ENCODE results near the gene CCR5AS.
"Not testable (repeated sequence)": the region's sequence is repeated elsewhere in the genome, so short reads cannot be mapped to it uniquely, and the experiment has no call there.

CCR5AS gene

DNA sequence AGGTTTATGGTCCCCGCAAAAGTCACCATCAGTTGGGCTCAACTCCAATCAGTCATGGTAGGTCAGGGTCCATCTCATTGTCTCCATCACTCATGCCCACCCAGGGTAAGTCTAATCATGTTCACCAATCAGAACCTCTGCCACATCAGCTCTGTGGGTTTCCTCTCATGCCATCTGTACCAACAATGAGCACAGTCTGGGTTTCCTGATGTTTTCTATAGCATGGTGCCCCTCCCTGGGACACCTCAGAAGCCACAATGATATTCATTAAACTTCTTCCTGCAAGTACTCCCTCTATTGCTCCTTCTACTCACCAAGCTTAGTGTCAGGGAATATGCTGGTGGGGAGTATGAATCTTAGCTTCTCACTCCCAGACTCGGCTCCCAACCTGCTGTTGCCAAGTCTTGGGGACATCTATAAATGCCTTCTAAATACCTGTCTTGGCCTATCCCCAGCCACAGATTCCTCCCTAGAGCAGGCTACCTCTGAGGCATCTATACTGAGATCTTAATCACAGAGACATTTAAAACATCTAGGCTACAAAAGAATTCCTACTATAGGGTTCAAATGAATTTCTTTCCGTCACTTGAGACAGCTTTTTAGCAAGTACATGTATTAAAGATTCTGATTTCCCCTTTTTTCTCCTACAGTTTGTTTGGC lies 57.9 kb downstream of the CCR5AS start:
- in situ Hi-C loops (cut with HindIII; ENCODE audit: low pct_ligation_motif_present, low pct_unique_long_range_greater_than_20kb, low sequenced_read_pairs) = no loop called here
- no peak for DNase-seq

DNA sequence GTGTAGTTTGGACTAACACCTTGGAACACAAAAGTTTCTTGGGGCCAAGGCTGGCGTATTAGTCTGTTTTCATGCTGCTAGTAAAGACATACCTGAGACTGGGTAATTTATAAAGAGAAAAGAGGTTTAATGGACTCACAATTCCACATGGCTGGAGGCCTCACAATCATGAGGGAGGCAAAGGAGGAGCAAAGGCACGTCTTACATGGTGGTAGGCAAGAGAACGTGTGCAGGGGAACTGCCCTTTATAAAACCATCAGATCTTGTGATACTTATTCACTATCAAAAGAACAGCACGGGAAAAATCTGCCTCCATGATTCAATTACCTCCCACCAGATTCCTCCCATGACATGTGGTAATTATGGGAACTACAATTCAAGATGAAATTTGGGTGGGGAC lies 62.4 kb downstream of the CCR5AS start:
- in situ Hi-C loops (cut with HindIII; ENCODE audit: low pct_ligation_motif_present, low pct_unique_long_range_greater_than_20kb, low sequenced_read_pairs) = no loop called here
- DNase-seq = no peak

DNA sequence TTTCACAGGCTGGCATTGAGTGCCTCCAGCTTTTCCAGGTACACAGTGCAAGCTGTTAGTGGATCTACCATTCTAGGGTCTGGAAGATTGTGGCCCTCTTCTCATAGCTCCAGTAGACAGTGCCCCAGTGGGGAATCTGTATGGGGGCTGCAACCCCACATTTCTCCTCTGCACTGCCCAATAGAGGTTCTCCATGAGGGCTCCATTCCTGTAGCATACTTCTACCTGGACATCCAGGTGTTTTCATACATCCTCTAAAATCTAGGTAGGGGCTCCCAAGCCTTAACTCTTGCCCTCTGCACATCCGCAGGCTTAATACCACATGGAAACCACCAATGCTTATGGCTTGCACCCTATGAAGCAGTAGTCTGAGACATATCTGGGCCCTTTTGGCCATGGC lies 68.0 kb downstream of the CCR5AS start:
- in situ Hi-C loops (cut with HindIII; ENCODE audit: low pct_ligation_motif_present, low pct_unique_long_range_greater_than_20kb, low sequenced_read_pairs) = no loop called here
- no peak for DNase-seq

DNA sequence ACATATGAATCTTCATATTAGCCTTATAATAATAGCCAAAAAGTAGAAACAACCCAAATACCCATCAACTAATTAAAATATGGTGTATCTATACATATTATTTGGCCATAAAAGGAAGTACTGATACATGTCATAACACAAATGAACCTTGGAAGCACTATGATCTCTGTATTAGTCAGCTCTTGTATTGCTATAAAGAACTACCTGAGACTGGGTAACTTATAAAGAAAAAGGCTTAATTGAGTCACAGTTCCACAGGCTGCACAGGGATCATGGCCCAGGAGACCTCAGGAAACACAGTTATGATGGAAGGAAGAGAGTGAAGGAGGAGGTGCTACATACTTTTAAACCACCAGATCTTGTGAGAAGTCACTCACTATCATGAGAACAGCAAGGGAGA lies 69.0 kb downstream of the CCR5AS start:
- in situ Hi-C loops (cut with HindIII; ENCODE audit: low pct_ligation_motif_present, low pct_unique_long_range_greater_than_20kb, low sequenced_read_pairs) = no loop called here
- DNase-seq = no peak

DNA sequence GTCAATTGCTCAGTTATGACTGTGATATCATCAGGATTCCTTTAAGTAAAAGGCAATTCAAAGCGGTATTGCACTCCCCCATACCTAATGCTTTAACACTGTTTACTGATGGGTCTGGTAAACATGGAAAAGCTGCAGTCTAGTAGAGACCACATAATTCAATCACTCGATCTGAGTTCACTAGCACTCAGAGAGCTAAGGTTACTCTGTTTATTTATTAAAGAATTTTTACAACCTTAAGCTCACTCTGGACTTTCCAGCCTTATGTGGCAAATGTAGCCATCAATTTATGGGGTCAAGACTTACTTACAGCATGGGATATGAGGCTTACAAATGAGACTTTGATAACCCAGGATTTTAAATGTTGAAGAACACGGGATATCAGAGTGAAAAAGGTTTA lies 71.3 kb downstream of the CCR5AS start:
- in situ Hi-C loops (cut with HindIII; ENCODE audit: low pct_ligation_motif_present, low pct_unique_long_range_greater_than_20kb, low sequenced_read_pairs) = no loop called here
- DNase-seq = no peak

DNA sequence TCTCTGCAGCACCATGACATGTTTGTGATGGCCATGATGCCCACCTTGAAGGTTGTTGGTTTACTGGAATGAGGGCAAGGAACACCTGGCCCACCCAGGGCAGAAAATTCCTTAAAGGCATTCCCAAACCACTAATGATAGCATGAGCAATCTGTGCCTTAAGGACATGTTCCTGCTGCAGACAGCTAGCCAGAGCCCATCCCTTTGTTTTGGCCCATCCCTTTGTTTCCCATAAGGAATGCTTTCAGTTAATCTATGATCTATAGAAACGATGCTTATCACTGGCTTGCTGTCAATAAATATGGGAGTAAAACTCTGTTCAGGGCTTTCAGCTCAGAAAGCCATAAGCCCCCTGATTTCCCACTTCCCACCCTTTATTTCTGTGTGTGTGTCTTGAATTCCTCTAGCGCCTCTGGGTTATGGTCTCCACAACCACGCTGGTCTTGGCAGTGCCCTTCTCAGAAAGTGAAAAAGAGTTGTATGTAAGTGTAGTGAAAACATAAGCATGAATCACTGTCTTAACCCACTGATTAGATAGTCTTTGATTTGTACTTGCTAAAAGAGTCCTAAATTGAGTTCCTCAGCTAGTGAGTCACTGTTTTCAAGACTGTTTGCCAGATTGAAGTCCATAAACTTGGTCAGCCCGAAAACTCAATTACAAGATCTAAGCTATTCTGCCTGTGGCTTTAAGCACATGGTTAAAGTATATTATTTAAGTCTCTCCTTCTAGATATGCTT lies 72.0 kb downstream of the CCR5AS start:
- in situ Hi-C loops (cut with HindIII; ENCODE audit: low pct_ligation_motif_present, low pct_unique_long_range_greater_than_20kb, low sequenced_read_pairs) = no loop called here
- no peak for DNase-seq

DNA sequence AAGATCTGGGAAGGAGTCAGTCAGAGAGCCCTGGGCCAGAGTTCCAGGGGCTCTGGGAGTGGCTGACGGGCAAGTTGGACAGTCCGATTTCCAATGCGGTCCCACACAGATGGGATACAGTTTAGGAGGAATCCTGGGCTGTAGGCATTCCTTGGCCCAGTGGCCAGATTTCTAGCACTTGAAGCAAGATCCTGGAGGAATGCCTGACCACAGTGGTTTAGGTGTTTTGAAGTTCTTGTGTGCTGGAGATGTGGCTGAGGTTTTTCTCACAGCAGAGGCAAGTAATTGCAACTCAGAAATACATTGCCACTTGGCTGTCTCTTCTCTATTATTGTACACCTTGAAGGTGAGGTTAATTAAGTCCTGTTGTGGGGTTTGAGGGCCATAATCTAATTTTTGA lies 76.2 kb downstream of the CCR5AS start:
- in situ Hi-C loops (cut with HindIII; ENCODE audit: low pct_ligation_motif_present, low pct_unique_long_range_greater_than_20kb, low sequenced_read_pairs); DNase-seq: not testable (repeated sequence)

DNA sequence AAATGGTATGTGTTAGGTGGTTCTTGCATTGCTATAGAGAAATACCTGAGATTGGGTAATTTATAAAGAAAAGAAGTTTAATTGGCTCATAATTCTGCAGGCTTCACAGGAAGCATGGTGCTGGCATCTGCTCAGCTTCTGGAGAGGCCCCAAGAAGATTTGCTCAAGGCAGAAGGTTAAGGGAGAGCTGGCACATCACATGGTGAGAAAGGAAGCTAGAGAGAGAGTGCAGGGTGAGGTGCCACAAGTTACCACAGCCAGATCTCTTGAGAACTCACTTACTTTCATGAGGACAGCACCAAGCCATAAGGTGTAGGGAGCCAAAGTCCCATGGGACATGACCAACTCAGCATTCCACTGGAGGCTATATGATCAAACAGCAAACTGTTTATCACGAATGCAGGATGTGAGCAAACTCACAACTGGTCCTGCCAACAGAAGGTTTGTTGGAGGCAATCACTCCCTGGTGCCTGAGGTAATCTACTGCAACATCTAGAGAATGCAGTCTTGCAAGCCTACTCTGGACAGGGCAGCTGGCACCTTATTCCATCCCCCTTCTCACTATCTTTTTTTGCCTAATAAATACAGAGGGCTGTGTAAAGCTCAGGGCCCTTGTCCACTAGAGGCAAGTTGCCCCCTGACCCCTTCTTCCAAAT lies 81.1 kb downstream of the CCR5AS start:
- in situ Hi-C loops (cut with HindIII; ENCODE audit: low pct_ligation_motif_present, low pct_unique_long_range_greater_than_20kb, low sequenced_read_pairs) = no loop called here

DNA sequence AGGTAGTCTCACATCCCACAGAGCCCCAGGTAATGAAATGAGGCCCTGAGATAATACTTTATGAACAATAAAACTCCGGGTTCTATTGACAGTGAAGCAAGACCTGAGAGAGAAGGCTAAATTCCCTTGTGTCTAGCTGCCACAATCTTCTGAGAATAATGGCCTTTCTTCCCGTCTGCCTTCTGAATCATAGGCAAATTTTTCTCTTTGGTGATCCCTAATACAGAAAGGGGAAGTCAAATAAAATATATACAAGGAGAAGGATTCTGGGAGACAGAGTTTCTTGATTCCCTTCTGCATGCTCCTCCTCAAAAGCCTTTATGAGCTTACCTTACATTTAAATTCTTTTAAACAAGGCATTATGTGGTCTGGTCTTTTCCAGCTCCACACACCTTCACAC lies 82.8 kb downstream of the CCR5AS start:
- DNase-seq = no peak
- in situ Hi-C loops (cut with HindIII; ENCODE audit: low pct_ligation_motif_present, low pct_unique_long_range_greater_than_20kb, low sequenced_read_pairs) = no loop called here

More for the DNA sequence above, 81.1 kb downstream of the CCR5AS start:
- no peak for DNase-seq

DNA sequence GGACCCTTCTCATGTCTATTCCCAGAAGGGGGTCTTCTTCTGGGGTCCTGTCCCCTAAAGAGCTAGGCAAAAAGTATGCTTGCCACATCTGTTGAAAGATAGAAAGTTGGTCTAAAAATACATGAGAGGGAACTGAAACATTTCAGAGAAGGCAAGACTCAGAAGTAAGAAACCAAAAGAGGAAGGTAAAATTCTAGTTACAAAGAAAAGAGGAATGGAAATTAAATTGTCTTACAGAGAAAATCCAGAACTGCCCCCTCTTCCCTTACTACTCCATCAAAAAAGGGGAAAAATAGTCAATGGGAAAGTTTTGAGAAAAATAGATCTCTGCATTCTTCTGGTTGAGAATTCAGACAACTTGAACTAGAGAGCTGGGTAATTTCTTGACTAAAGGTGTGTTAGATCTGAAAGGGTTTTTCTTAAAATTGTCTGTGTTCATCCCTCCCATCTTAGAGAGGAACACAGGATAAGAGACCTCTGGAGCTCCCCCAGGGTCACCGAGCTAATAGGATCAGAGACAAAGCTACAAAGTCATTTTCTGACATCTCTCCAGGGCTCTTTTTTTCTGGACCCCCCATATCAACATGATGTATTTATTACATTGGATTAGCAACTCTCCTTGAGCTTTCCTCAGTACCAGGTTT lies 85.3 kb downstream of the CCR5AS start:
- in situ Hi-C loops (cut with HindIII; ENCODE audit: low pct_ligation_motif_present, low pct_unique_long_range_greater_than_20kb, low sequenced_read_pairs) = no loop called here
- DNase-seq = no peak

DNA sequence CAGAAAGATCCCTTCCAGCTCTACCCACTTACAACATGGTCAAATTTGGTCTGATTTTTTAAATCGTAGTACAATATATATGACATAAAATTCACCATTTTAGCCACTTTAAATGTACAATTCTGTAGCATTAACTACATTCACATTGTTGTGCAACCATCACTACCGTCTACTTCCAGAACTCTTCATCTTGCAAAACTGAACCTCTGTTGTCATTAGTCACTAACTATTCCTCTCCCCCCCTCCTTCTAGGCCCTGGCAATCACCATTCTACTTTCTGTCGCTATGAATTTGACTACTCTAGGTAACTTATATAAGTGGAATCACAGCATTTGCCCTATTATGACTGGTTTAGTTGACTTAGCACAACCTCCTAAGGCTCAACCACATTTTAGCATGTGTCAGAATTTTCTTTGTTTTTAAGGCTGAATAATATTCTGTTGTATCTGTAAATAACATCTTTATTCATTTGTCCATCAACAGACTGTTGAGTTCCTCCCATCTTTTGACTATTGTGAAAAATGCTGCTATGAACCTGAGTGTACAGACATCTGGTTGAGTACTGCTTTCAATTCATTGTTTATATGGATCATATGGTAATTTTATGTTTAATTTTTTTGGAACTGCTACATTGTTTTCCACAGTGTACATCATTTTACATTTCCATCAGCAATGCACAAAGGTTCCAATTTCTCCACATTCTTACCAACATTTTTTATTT lies 88.5 kb downstream of the CCR5AS start:
- DNase-seq = no peak
- in situ Hi-C loops (cut with HindIII; ENCODE audit: low pct_ligation_motif_present, low pct_unique_long_range_greater_than_20kb, low sequenced_read_pairs) = no loop called here

DNA sequence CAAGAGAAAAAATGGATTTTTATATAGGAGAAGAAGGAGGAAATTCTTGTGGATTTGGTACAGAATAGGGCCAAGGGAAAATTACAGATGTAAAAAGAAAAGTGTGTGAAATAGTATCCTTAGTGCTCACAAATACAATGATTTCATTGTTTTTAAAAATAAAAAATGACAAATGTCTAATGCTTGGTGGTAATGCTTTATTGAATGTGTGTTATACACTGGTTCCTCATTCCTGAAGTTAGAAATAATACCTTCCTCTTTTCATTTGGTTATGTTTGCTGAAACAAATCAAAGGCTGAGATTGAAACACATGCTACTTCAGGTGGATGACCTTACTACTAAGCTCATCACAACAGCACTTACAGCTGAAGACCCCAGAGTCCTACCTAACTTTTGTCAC lies 90.7 kb downstream of the CCR5AS start:
- in situ Hi-C loops (cut with HindIII; ENCODE audit: low pct_ligation_motif_present, low pct_unique_long_range_greater_than_20kb, low sequenced_read_pairs) = no loop called here
- DNase-seq = no peak

DNA sequence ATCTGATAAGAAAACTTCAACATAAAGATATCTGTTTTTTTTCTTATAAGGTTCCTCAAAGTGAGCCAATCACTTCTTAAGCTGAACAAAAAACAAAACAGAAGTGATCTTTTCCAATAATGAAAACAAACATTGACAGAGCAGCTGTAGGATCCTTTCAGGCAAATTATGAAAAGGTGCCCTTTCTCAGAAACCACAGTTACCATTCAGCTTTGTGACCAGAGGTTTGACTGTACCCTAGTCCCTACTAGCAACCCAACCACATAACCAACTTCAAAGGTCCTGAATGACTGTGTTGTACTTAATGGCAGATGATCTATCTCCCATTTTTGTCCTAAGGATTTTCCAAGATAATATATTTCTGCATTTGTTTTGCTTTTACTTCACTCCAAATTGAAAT lies 92.3 kb downstream of the CCR5AS start:
- in situ Hi-C loops (cut with HindIII; ENCODE audit: low pct_ligation_motif_present, low pct_unique_long_range_greater_than_20kb, low sequenced_read_pairs) = no loop called here
- DNase-seq = no peak
